HCT116 (cell line): Measurements from ENCODE around the gene ARHGAP5.
"Not testable (repeated sequence)": the region's sequence is repeated elsewhere in the genome, so short reads cannot be mapped to it uniquely, and the experiment has no call there.

Source experiments
- ATF3 ChIP-seq: IDR thresholded peaks from 2 replicates; pipeline ENCODE4 v1.6.1; 2012
- CEBPB ChIP-seq: IDR thresholded peaks from 2 replicates; pipeline ENCODE4 v1.6.1; 2012; ENCODE audit warnings: low read depth
- CTCF ChIP-seq, 3 experiments: fragments of 200-600 bp in 1 of 3; sonication (generic) in 1 of 3; IDR thresholded peaks in 2 of 3; conservative IDR thresholded peaks in 1 of 3; 2 replicates each; pipeline ENCODE4 v1.5.1; 2012 to 2017; ENCODE audit warnings: low read depth in 2 of 3, low read length in 2 of 3, antibody characterized with exemption in 1 of 3, borderline replicate concordance in 1 of 3, control low read depth in 1 of 3, mild to moderate bottlenecking in 1 of 3, mixed read lengths in 1 of 3, mixed run types in 1 of 3, moderate library complexity in 1 of 3; ENCODE audit not compliant: insufficient read depth in 1 of 3
- EGR1 ChIP-seq: IDR thresholded peaks from 2 replicates; pipeline ENCODE4 v1.6.1; 2012; ENCODE audit warnings: low read depth
- JUND ChIP-seq: IDR thresholded peaks from 2 replicates; pipeline ENCODE4 v1.6.1; 2012
- POLR2A ChIP-seq: IDR thresholded peaks from 2 replicates; pipeline ENCODE4 v1.7.0; 2011; ENCODE audit warnings: borderline replicate concordance; ENCODE audit not compliant: insufficient read depth, insufficient read length; ENCODE audit errors: extremely low read depth
- POLR2AphosphoS5 ChIP-seq: IDR thresholded peaks from 2 replicates; pipeline ENCODE4 v1.6.1; 2011; ENCODE audit warnings: mild to moderate bottlenecking, low read depth, low read length, moderate library complexity
- RAD21 ChIP-seq: IDR thresholded peaks from 2 replicates; pipeline ENCODE4 v1.6.1; 2012; ENCODE audit warnings: low read depth, mild to moderate bottlenecking
- REST ChIP-seq: IDR thresholded peaks from 2 replicates; pipeline ENCODE4 v1.6.1; 2012; ENCODE audit warnings: low read depth
- ZBTB33 ChIP-seq: IDR thresholded peaks from 2 replicates; pipeline ENCODE4 v1.6.1; 2011; ENCODE audit warnings: mild to moderate bottlenecking, low read length, moderate library complexity; ENCODE audit not compliant: insufficient replicate concordance; ENCODE audit errors: extremely low read depth

GRCh38 chr14:32127731-32128654 lies 50.9 kb downstream of the ARHGAP5 start:
- TF ChIP-seq ATF3; JUND; ZBTB33; CTCF (IDR thresholded peaks at IDR 0.05 in 2 of 3, conservative IDR thresholded peaks at IDR 0.05 in 1 of 3; ENCODE audit: borderline replicate concordance in 1 of 3, insufficient read depth in 1 of 3, low read depth in 2 of 3, low read length in 2 of 3); CEBPB; EGR1; POLR2A; RAD21; POLR2AphosphoS5; REST: not testable (repeated sequence)
